WERI-Rb-1 (cell line): ENCODE measurements around the gene UBE2D1.
"Not testable (repeated sequence)": the region's sequence is repeated elsewhere in the genome, so short reads cannot be mapped to it uniquely, and the experiment has no call there.

ENCODE experiments used
- DNase-seq: peaks from one replicate; pipeline ENCODE4 v3.0.0-alpha.2; 2020
- H3K27ac ChIP-seq: fragments of 250-450 bp; sonication (Bioruptor Pico); 2 replicates; pipeline ENCODE4 v1.5.1; 2020; ENCODE audit warnings: mild to moderate bottlenecking, moderate library complexity
- H3K27me3 ChIP-seq: fragments of 250-450 bp; sonication (Bioruptor Pico); 2 replicates; pipeline ENCODE4 v1.5.1; 2021; ENCODE audit warnings: mild to moderate bottlenecking, low read depth, moderate library complexity; ENCODE audit not compliant: insufficient read depth, severe bottlenecking
- H3K36me3 ChIP-seq: fragments of 250-450 bp; sonication (Bioruptor Pico); 2 replicates; pipeline ENCODE4 v1.5.1; 2020; ENCODE audit warnings: mild to moderate bottlenecking, moderate library complexity
- H3K4me3 ChIP-seq: 2 replicates; pipeline ENCODE4 v1.5.1; 2011; ENCODE audit warnings: low read depth, mild to moderate bottlenecking, control low read depth, low read length
- H3K9me3 ChIP-seq: fragments of 250-450 bp; sonication (Bioruptor Pico); 2 replicates; pipeline ENCODE4 v1.5.1; 2021; ENCODE audit warnings: mild to moderate bottlenecking, moderate library complexity; ENCODE audit not compliant: severe bottlenecking
- CTCF ChIP-seq: IDR thresholded peaks from 2 replicates; pipeline ENCODE4 v1.5.1; 2011; ENCODE audit warnings: low read depth, mild to moderate bottlenecking, control low read depth, inconsistent platforms, low read length

The UBE2D1 gene

GRCh38 chr10:58412502-58412961, 77.7 kb downstream of the UBE2D1 start:
- no peaks in the 10 kb centered on the region for H3K9me3 ChIP-seq
- no peak overlapping the region for H3K27ac ChIP-seq
- H3K36me3 ChIP-seq, result no peaks in the 10 kb centered on the region
- no peak overlapping the region for H3K4me3 ChIP-seq
- TF ChIP-seq CTCF, result peak; percentile 26; the same call in 1 of the 2 replicates
- no peaks in the 10 kb centered on the region for H3K27me3 ChIP-seq
- DNase-seq, result peak; percentile 10

GRCh38 chr10:58414270-58415041, 79.7 kb downstream of the UBE2D1 start:
- H3K9me3 ChIP-seq, result peaks cover 3% of the 10 kb centered on the region
- no peaks in the 10 kb centered on the region for H3K27me3 ChIP-seq
- TF ChIP-seq CTCF, result no peak
- no peak for DNase-seq
- no peak overlapping the region for H3K27ac ChIP-seq
- H3K36me3 ChIP-seq, result no peaks in the 10 kb centered on the region
- H3K4me3 ChIP-seq, result no peak overlapping the region

GRCh38 chr10:58415757-58416156, 81.0 kb downstream of the UBE2D1 start:
- TF ChIP-seq CTCF, result no peak

GRCh38 chr10:58417902-58418301, 83.1 kb downstream of the UBE2D1 start:
- not testable (repeated sequence) for H3K27me3 ChIP-seq, H3K36me3 ChIP-seq

More at GRCh38 chr10:58415757-58416156, 81.0 kb downstream of the UBE2D1 start:
- Histone ChIP-seq H3K27ac (no peak overlapping the region), H3K36me3 (no peaks in the 10 kb centered on the region), H3K9me3 (peaks cover 3% of the 10 kb centered on the region), H3K27me3 (no peaks in the 10 kb centered on the region), H3K4me3 (no peak overlapping the region)
- DNase-seq, result no peak

More at GRCh38 chr10:58417902-58418301, 83.1 kb downstream of the UBE2D1 start:
- H3K27ac ChIP-seq, DNase-seq, H3K4me3 ChIP-seq, H3K9me3 ChIP-seq: not testable (repeated sequence)
